ENCODE results near the gene RRP1B.

DNA sequence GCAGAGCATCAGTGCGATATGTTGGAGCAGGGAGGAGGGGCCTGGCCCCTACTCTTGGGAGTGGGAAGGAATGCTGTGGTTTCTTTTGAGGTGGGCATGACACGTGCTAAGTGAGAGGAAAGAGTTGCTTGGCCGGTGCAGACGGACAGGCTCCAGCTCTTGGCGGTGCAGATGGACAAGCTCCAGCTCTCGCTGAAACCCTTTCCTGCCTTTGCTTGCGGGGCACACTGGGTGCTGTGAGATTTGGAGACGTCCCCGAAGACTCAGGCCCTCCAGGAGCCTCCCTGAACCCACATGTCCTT lies 75.5 kb downstream of the RRP1B start:
- TF ChIP-seq ZFP30 (CRISPR knock-in tag; IDR thresholded peaks at IDR 0.05) (no peak), PATZ1 (CRISPR knock-in tag; IDR thresholded peaks at IDR 0.05; ENCODE audit: borderline replicate concordance) (no peak), CREB5 (CRISPR knock-in tag; IDR thresholded peaks at IDR 0.05; ENCODE audit: low read depth) (no peak)

Data from SK-N-SH treated with all-trans-retinoic acid at 6 μM for 48 hours (cell line).